Neural cell (in vitro differentiated cells): ENCODE measurements around the gene MYOT. TPM values are rescaled to one million over a fixed set of nuclear protein-coding genes. Genes with fewer than 3 reads are reported as not detected.

Experiments used
- H2AFZ ChIP-seq: fragments of 200-600, 300-800 bp; sonication (generic), shearing (Covaris generic); 2 replicates; pipeline ENCODE4 v1.6.0; 2014; ENCODE audit warnings: low read depth, mild to moderate bottlenecking, antibody characterized with exemption, low read length, moderate library complexity
- H3F3A ChIP-seq: fragments of 200-600 bp; shearing (Covaris generic); 2 replicates; pipeline ENCODE4 v1.6.1; 2016; ENCODE audit warnings: mild to moderate bottlenecking, moderate library complexity, mixed read lengths, antibody characterized with exemption, low read length; ENCODE audit not compliant: insufficient read depth, poor library complexity, severe bottlenecking
- H3K27ac ChIP-seq: fragments of 200-600, 300-800 bp; sonication (generic), shearing (Covaris generic); 2 replicates; pipeline ENCODE4 v1.5.1; 2014; ENCODE audit warnings: mild to moderate bottlenecking, low read length, moderate library complexity
- H3K27me3 ChIP-seq: fragments of 300-800, 200-600 bp; sonication (generic), shearing (Covaris generic); 2 replicates; pipeline ENCODE4 v1.6.0; 2014; ENCODE audit warnings: mild to moderate bottlenecking, low read depth, low read length, moderate library complexity; ENCODE audit not compliant: insufficient read depth
- H3K36me3 ChIP-seq: fragments of 300-800, 200-600 bp; sonication (generic), shearing (Covaris generic); 2 replicates; pipeline ENCODE4 v1.5.1; 2014; ENCODE audit warnings: mild to moderate bottlenecking, antibody characterized with exemption, low read length, moderate library complexity; ENCODE audit not compliant: insufficient read depth
- H3K4me2 ChIP-seq: fragments of 300-800, 200-600 bp; sonication (generic), shearing (Covaris generic); 2 replicates; pipeline ENCODE4 v1.6.0; 2014; ENCODE audit warnings: mild to moderate bottlenecking, low read length
- H3K4me3 ChIP-seq: fragments of 300-800, 200-600 bp; sonication (generic), shearing (Covaris generic); 2 replicates; pipeline ENCODE4 v1.5.1; 2014; ENCODE audit warnings: mild to moderate bottlenecking, low read length, moderate library complexity
- H3K79me2 ChIP-seq: fragments of 200-600 bp; shearing (Covaris generic); replicated peaks from 2 replicates; pipeline ENCODE4 v1.6.0; 2014; ENCODE audit warnings: mild to moderate bottlenecking, low read length, moderate library complexity; ENCODE audit not compliant: insufficient read depth
- H3K9ac ChIP-seq: fragments of 300-800, 200-600 bp; sonication (generic), shearing (Covaris generic); 2 replicates; pipeline ENCODE4 v1.6.1; 2016; ENCODE audit warnings: mild to moderate bottlenecking, low read length, mixed read lengths
- H3K9me2 ChIP-seq: fragments of 200-600 bp; shearing (Covaris generic); 2 replicates; pipeline ENCODE4 v1.6.1; 2016; ENCODE audit warnings: mild to moderate bottlenecking, low read length, mixed read lengths; ENCODE audit not compliant: insufficient read depth
- H3K9me3 ChIP-seq: fragments of 200-600, 300-800 bp; sonication (generic), shearing (Covaris generic); 2 replicates; pipeline ENCODE4 v1.6.1; 2016; ENCODE audit warnings: mild to moderate bottlenecking, mixed run types, low read length, moderate library complexity, mixed read lengths
- H4K20me1 ChIP-seq: fragments of 200-600 bp; shearing (Covaris generic); 2 replicates; pipeline ENCODE4 v1.6.1; 2016; ENCODE audit warnings: mild to moderate bottlenecking, mixed run types; ENCODE audit not compliant: insufficient read depth
- EP300 ChIP-seq: fragments of 450-650 bp; conservative IDR thresholded peaks from 2 replicates; pipeline ENCODE4 v1.6.1; 2014; ENCODE audit warnings: antibody characterized with exemption, mild to moderate bottlenecking, moderate library complexity; ENCODE audit not compliant: poor library complexity, severe bottlenecking
- EZH2 ChIP-seq: fragments of 200-600, 300-800 bp; shearing (Covaris generic), sonication (generic); IDR thresholded peaks from 2 replicates; pipeline ENCODE4 v1.6.1; 2014; ENCODE audit warnings: antibody characterized with exemption, low read length, borderline replicate concordance, mild to moderate bottlenecking; ENCODE audit not compliant: insufficient read depth, poor library complexity, severe bottlenecking
- MXI1 ChIP-seq: fragments of 450-650 bp; conservative IDR thresholded peaks from 2 replicates; pipeline ENCODE4 v1.6.1; 2014; ENCODE audit warnings: antibody characterized with exemption, mild to moderate bottlenecking; ENCODE audit not compliant: poor library complexity, severe bottlenecking
- POLR2AphosphoS5 ChIP-seq: IDR thresholded peaks from 2 replicates; pipeline ENCODE4 v1.6.1; 2012
- RAD21 ChIP-seq: fragments of 450-650 bp; conservative IDR thresholded peaks from 2 replicates; pipeline ENCODE4 v1.6.1; 2014; ENCODE audit warnings: antibody characterized with exemption, mild to moderate bottlenecking, moderate library complexity
- SMC3 ChIP-seq: fragments of 450-650 bp; conservative IDR thresholded peaks from 2 replicates; pipeline ENCODE4 v1.6.1; 2014; ENCODE audit warnings: antibody characterized with exemption, mild to moderate bottlenecking, moderate library complexity; ENCODE audit not compliant: poor library complexity
- TAF1 ChIP-seq: IDR thresholded peaks from 2 replicates; pipeline ENCODE4 v1.6.1; 2012; ENCODE audit warnings: low read depth
- polyA minus RNA-seq: library from RNA; depleted of rRNA, polyadenylated mRNA; stranded (reverse); fragments of >200 nt; gene quantifications from 2 replicates; pipeline ENCODE4 v1.2.3, GENCODE V29; 2014
- polyA plus RNA-seq: library from polyadenylated mRNA; depleted of rRNA; stranded (reverse); fragments of >200 nt; gene quantifications from 2 replicates; pipeline ENCODE4 v1.2.3, GENCODE V29; 2014
- TF ChIP-seq, protein P1 (sequence below): IDR thresholded peaks from 2 replicates; pipeline ENCODE4 v1.6.1; 2012; ENCODE audit warnings: borderline replicate concordance
- TF ChIP-seq, protein P2 (sequence below): fragments of 450-650 bp; IDR thresholded peaks from 2 replicates; pipeline ENCODE4 v1.5.1; 2014; ENCODE audit warnings: antibody characterized with exemption, mild to moderate bottlenecking, moderate library complexity; ENCODE audit not compliant: poor library complexity, severe bottlenecking

MYOT gene
- polyA plus RNA-seq (not detected in 2 replicates), polyA minus RNA-seq (not detected in 2 replicates)

- no peaks in the 10 kb centered on the region for H3K9me2 ChIP-seq
- H3K36me3 ChIP-seq: no peaks in the 10 kb centered on the region
- no peak within 1 kb of the TSS for H2AFZ ChIP-seq
- TF ChIP-seq MXI1 (no peak), EP300 (peak; percentile 32), TAF1 (no peak)
- TF ChIP-seq, protein P1, sequence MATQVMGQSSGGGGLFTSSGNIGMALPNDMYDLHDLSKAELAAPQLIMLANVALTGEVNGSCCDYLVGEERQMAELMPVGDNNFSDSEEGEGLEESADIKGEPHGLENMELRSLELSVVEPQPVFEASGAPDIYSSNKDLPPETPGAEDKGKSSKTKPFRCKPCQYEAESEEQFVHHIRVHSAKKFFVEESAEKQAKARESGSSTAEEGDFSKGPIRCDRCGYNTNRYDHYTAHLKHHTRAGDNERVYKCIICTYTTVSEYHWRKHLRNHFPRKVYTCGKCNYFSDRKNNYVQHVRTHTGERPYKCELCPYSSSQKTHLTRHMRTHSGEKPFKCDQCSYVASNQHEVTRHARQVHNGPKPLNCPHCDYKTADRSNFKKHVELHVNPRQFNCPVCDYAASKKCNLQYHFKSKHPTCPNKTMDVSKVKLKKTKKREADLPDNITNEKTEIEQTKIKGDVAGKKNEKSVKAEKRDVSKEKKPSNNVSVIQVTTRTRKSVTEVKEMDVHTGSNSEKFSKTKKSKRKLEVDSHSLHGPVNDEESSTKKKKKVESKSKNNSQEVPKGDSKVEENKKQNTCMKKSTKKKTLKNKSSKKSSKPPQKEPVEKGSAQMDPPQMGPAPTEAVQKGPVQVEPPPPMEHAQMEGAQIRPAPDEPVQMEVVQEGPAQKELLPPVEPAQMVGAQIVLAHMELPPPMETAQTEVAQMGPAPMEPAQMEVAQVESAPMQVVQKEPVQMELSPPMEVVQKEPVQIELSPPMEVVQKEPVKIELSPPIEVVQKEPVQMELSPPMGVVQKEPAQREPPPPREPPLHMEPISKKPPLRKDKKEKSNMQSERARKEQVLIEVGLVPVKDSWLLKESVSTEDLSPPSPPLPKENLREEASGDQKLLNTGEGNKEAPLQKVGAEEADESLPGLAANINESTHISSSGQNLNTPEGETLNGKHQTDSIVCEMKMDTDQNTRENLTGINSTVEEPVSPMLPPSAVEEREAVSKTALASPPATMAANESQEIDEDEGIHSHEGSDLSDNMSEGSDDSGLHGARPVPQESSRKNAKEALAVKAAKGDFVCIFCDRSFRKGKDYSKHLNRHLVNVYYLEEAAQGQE: no peak
- no peaks in the 10 kb centered on the region for H3F3A ChIP-seq
- H3K27ac ChIP-seq: no peak within 1 kb of the TSS
- no peaks in the 10 kb centered on the region for H3K27me3 ChIP-seq
- H3K9me3 ChIP-seq: no peaks in the 10 kb centered on the region
- no peak within 1 kb of the TSS for H3K9ac ChIP-seq
- no peak within 1 kb of the TSS for H3K4me3 ChIP-seq
- H4K20me1 ChIP-seq: no peaks in the 10 kb centered on the region
- no peak within 1 kb of the TSS for H3K4me2 ChIP-seq
- H3K79me2 ChIP-seq: no peaks in the 10 kb centered on the region
Observed at GRCh38 chr5:137867664-137868063, at the start of gene MYOT. Gene MYOT, plus strand, starts transcription at chr5:137867860. Its CDS starts 2,792 bp downstream, at chr5:137870652.

- no peak overlapping the region for H3K9ac ChIP-seq
- H4K20me1 ChIP-seq: no peaks in the 10 kb centered on the region
- TF ChIP-seq EZH2: no peak
- TF ChIP-seq, protein P1: no peak
- TF ChIP-seq POLR2AphosphoS5: no peak
- no peak for TF ChIP-seq TAF1
- no peak for TF ChIP-seq RAD21
- TF ChIP-seq, protein P2, sequence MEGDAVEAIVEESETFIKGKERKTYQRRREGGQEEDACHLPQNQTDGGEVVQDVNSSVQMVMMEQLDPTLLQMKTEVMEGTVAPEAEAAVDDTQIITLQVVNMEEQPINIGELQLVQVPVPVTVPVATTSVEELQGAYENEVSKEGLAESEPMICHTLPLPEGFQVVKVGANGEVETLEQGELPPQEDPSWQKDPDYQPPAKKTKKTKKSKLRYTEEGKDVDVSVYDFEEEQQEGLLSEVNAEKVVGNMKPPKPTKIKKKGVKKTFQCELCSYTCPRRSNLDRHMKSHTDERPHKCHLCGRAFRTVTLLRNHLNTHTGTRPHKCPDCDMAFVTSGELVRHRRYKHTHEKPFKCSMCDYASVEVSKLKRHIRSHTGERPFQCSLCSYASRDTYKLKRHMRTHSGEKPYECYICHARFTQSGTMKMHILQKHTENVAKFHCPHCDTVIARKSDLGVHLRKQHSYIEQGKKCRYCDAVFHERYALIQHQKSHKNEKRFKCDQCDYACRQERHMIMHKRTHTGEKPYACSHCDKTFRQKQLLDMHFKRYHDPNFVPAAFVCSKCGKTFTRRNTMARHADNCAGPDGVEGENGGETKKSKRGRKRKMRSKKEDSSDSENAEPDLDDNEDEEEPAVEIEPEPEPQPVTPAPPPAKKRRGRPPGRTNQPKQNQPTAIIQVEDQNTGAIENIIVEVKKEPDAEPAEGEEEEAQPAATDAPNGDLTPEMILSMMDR: no peak
- no peak for TF ChIP-seq MXI1
- TF ChIP-seq EP300: no peak
- TF ChIP-seq SMC3: no peak
- no peak overlapping the region for H3K4me3 ChIP-seq
- H3K27me3 ChIP-seq: no peaks in the 10 kb centered on the region
- no peaks in the 10 kb centered on the region for H3K79me2 ChIP-seq
- H3K4me2 ChIP-seq: no peak overlapping the region
- no peaks in the 10 kb centered on the region for H3K9me3 ChIP-seq
- no peak overlapping the region for H3K27ac ChIP-seq
- H2AFZ ChIP-seq: no peak overlapping the region
- H3F3A ChIP-seq: no peaks in the 10 kb centered on the region
- H3K36me3 ChIP-seq: no peaks in the 10 kb centered on the region
- no peaks in the 10 kb centered on the region for H3K9me2 ChIP-seq
Observed at GRCh38 chr5:137819766-137820165, 47.9 kb upstream of the MYOT start.
